Suprapubic skin (tissue), 4 donors: ENCODE measurements around the gene P2RY12. TPM values are rescaled to one million over a fixed set of nuclear protein-coding genes. Genes with fewer than 3 reads are reported as not detected.

Experiments
- DNase-seq, 2 donors: peaks; one replicate each; pipeline ENCODE4 v3.0.0-alpha.2; 2019; ENCODE audit warnings: low spot score in 2 of 2
- H3K27ac ChIP-seq: fragments of 200-600 bp; sonication (generic); one replicate; pipeline ENCODE4 v1.5.1; 2019
- H3K27me3 ChIP-seq: fragments of 200-600 bp; sonication (generic); one replicate; pipeline ENCODE4 v1.5.1; 2019
- H3K36me3 ChIP-seq: fragments of 200-600 bp; sonication (generic); one replicate; pipeline ENCODE4 v1.5.1; 2019
- H3K4me1 ChIP-seq: fragments of 200-600 bp; sonication (generic); one replicate; pipeline ENCODE4 v1.5.1; 2019
- H3K4me3 ChIP-seq: fragments of 200-600 bp; sonication (generic); one replicate; pipeline ENCODE4 v1.5.1; 2019; ENCODE audit warnings: mild to moderate bottlenecking
- H3K9me3 ChIP-seq: fragments of 200-600 bp; sonication (generic); one replicate; pipeline ENCODE4 v1.5.1; 2019
- EP300 ChIP-seq: sonication (generic); formaldehyde crosslinking; IDR thresholded peaks from one replicate; pipeline ENCODE4 v1.6.1; 2017; ENCODE audit warnings: antibody characterized with exemption
- POLR2A ChIP-seq, 2 donors: fragments of 450-650 bp; IDR thresholded peaks; one replicate each; pipeline ENCODE4 v1.6.1; 2017; ENCODE audit warnings: antibody characterized with exemption in 2 of 2, mild to moderate bottlenecking in 2 of 2, moderate library complexity in 2 of 2
- POLR2AphosphoS5 ChIP-seq, 3 donors: sonication (generic); formaldehyde crosslinking; IDR thresholded peaks; one replicate each; pipeline ENCODE4 v1.6.1; 2017; ENCODE audit warnings: antibody characterized with exemption in 3 of 3
- WGBS: methylation state at CpG from one replicate; pipeline ENCODE4 v1.1.5; 2018; 5-methylcytosine and 5-hydroxymethylcytosine counted together
- total RNA-seq, 4 donors: library from RNA; depleted of rRNA; stranded (reverse); fragments of >200 nt; gene quantifications; one replicate each; pipeline ENCODE4 v1.1.0, GENCODE V29; 2016
- TF ChIP-seq, protein P1 (sequence below), 2 donors: fragments of 200-600 bp in 1 of 2; fragments of 450-650 bp in 1 of 2; sonication (generic) in 1 of 2; IDR thresholded peaks; one replicate each; pipeline ENCODE4 v1.5.1; 2016 to 2019; ENCODE audit warnings: antibody characterized with exemption in 2 of 2, mild to moderate bottlenecking in 1 of 2, moderate library complexity in 1 of 2

Gene P2RY12
- total RNA-seq, 4 donors from 2014 or later = 1.2 TPM; not detected in 3

DNA sequence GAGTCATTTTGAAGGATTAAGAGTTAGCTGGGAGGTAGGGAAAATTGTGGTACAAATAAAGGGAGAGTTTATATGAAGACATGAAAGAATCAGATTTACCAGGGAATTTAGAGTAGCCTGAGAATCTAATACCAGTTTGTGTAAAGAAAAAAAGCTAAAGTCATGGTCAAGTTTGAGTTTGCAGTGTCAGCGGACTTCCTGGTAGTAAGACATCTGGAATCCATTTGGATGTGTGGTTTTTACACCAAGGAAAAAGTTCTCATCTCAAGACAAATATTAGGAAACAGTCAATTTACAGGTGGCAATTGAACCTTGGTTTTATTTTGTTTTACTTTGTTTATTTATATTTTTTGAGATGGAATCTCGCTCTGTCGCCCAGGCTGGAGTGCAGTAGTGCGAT lies 1.5 kb upstream of the P2RY12 start:
- H3K27ac ChIP-seq = no peak overlapping the region
- TF ChIP-seq POLR2A (IDR thresholded peaks at IDR 0.05) = no peak
- no peak for TF ChIP-seq EP300
- TF ChIP-seq, protein P1, sequence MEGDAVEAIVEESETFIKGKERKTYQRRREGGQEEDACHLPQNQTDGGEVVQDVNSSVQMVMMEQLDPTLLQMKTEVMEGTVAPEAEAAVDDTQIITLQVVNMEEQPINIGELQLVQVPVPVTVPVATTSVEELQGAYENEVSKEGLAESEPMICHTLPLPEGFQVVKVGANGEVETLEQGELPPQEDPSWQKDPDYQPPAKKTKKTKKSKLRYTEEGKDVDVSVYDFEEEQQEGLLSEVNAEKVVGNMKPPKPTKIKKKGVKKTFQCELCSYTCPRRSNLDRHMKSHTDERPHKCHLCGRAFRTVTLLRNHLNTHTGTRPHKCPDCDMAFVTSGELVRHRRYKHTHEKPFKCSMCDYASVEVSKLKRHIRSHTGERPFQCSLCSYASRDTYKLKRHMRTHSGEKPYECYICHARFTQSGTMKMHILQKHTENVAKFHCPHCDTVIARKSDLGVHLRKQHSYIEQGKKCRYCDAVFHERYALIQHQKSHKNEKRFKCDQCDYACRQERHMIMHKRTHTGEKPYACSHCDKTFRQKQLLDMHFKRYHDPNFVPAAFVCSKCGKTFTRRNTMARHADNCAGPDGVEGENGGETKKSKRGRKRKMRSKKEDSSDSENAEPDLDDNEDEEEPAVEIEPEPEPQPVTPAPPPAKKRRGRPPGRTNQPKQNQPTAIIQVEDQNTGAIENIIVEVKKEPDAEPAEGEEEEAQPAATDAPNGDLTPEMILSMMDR (IDR thresholded peaks at IDR 0.05) = no peak
- DNase-seq = no peak
- no peaks in the 10 kb centered on the region for H3K36me3 ChIP-seq
- peaks cover 24% of the 10 kb centered on the region for H3K4me1 ChIP-seq
- no peak overlapping the region for H3K4me3 ChIP-seq
- H3K27me3 ChIP-seq = no peaks in the 10 kb centered on the region
- H3K9me3 ChIP-seq = no peaks in the 10 kb centered on the region
- 93% methylated on average over 4 of the region's 4 CpGs for WGBS

DNA sequence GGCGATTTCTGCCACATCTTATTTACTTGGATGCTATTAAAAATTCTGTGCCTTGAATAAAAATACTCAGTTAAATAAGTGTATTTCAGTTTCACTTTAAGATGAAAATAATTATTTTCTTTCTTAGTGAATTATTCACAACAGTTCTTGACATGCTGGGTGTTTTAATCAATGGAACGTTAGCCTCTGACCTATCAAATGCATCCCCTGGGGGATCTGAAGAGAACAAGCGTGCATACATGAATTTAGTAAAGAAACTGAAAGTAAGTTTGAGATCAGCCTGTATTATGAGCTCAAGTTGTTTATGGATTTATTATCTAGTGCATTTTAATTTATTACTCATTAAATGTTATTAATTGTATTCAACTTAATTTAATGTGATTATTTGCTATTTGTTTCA lies 597 bp downstream of the P2RY12 start:
- Histone ChIP-seq H3K9me3 (no peaks in the 10 kb centered on the region), H3K27me3 (no peaks in the 10 kb centered on the region), H3K4me1 (peaks cover 24% of the 10 kb centered on the region), H3K27ac (no peak overlapping the region), H3K36me3 (no peaks in the 10 kb centered on the region), H3K4me3 (peak overlapping the region; percentile 24)
- WGBS = 34% methylated on average over 3 of the region's 3 CpGs
- TF ChIP-seq, protein P1 (IDR thresholded peaks at IDR 0.05) = no peak
- no peak for TF ChIP-seq EP300
- no peak for TF ChIP-seq POLR2AphosphoS5 (IDR thresholded peaks at IDR 0.05)
- no peak for TF ChIP-seq POLR2A (IDR thresholded peaks at IDR 0.05)
- no peak for DNase-seq

DNA sequence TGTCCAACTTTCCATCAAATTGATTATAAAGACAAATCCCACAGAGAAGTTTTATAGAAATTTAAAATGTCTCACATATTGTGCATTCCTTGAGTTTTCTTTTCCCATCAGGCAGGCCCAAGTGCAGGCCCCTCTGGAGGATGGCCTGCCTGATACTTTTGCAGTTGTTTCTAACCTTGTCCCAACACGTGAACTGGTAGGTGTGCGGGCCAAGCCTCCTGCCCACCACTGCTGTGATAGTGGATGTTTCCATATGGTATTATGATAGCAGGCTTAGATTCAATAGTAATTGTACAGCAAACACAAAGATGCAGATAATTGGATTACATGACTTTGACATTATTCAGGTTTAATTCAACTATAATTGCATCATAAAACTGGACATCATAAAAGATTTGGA lies 1.4 kb downstream of the P2RY12 start:
- H3K9me3 ChIP-seq = no peaks in the 10 kb centered on the region

DNA sequence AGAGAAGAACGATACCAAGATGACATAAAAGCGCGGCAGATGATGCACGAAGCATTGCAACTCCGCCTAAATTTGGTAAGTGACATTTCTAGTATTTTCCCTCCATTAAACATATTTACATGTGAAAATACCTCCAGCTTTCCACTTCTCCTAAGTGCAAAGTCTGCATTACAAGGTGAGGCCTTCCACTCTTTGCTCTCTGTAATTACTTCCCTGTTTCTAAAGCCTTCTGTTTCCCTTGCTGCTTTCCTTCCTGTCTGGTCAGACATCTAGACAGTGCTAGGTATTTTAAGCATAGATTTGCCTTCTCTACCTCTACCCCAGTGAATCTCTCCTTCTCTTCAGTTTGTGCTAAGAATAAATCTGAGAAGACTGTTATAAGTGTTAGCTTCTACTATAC lies 1.9 kb downstream of the P2RY12 start:
- no peak for TF ChIP-seq EP300
- TF ChIP-seq, protein P1 (IDR thresholded peaks at IDR 0.05) = no peak
- H3K36me3 ChIP-seq = no peaks in the 10 kb centered on the region
- no peaks in the 10 kb centered on the region for H3K27me3 ChIP-seq
- no peaks in the 10 kb centered on the region for H3K9me3 ChIP-seq
- no peak for DNase-seq
- H3K4me1 ChIP-seq = peaks cover 24% of the 10 kb centered on the region
- 94% methylated on average over 5 of the region's 5 CpGs for WGBS
- no peak overlapping the region for H3K27ac ChIP-seq
- H3K4me3 ChIP-seq = no peak overlapping the region

More for the DNA sequence above, 1.4 kb downstream of the P2RY12 start:
- TF ChIP-seq EP300 (no peak), POLR2AphosphoS5 (IDR thresholded peaks at IDR 0.05) (no peak), POLR2A (IDR thresholded peaks at IDR 0.05) (no peak)
- TF ChIP-seq, protein P1 (IDR thresholded peaks at IDR 0.05) = no peak
- H3K27me3 ChIP-seq = no peaks in the 10 kb centered on the region
- WGBS = 83% methylated on average over 2 of the region's 2 CpGs
- no peak overlapping the region for H3K4me3 ChIP-seq
- no peaks in the 10 kb centered on the region for H3K36me3 ChIP-seq
- no peak for DNase-seq
- peaks cover 24% of the 10 kb centered on the region for H3K4me1 ChIP-seq
- H3K27ac ChIP-seq = no peak overlapping the region

DNA sequence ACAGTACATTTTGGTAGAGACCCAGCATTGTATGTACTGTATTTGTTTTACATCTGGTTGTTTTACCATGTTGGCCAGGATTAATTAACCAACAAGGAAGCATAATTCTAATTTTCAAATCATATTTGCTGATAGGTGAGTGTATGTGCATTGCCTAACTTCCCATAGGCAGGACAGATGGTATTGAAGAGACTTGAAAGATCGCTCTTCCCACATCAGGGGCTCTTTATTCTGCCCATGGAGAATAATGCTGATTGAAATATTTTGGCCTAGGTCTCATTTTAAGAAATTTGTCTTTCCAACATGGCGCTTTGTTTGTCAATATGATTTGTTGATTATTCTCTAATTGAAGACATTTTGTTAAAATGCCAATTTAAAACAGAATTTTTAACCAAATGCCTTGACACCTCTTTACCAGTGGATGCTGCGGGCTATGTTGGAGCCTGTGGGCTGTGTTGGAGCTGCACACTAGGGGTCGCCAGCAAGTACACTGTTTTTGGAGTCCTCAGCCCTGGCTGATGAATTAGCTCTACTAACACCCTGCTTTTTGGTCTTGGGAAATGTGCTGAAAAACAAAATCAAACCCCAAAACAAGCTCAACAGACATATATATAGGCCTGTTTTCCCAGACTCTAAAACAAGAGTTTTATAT lies 5.3 kb downstream of the P2RY12 start:
- no peak for TF ChIP-seq POLR2A (IDR thresholded peaks at IDR 0.05)
- TF ChIP-seq EP300 = no peak
- TF ChIP-seq, protein P1 (IDR thresholded peaks at IDR 0.05) = no peak
- TF ChIP-seq POLR2AphosphoS5 (IDR thresholded peaks at IDR 0.05) = no peak
- 86% methylated on average over 4 of the region's 4 CpGs for WGBS
- H3K27ac ChIP-seq = no peak overlapping the region
- H3K36me3 ChIP-seq = no peaks in the 10 kb centered on the region
- H3K4me3 ChIP-seq = no peak overlapping the region
- no peak for DNase-seq
- peaks cover 6% of the 10 kb centered on the region for H3K4me1 ChIP-seq
- no peaks in the 10 kb centered on the region for H3K9me3 ChIP-seq
- H3K27me3 ChIP-seq = no peaks in the 10 kb centered on the region
